Right lobe of liver (tissue), 4 donors: ENCODE results near the gene GINM1.

Experiments used
- POLR2A ChIP-seq: fragments of 450-650 bp; IDR thresholded peaks from one replicate; pipeline ENCODE4 v1.6.1; 2017; ENCODE audit warnings: antibody characterized with exemption, mild to moderate bottlenecking
- TF ChIP-seq, protein P1 (sequence below), 4 donors: fragments of 200-600 bp in 3 of 4; fragments of 450-650 bp in 1 of 4; IDR thresholded peaks; one replicate each; pipeline versions ENCODE4 v1.5.1 to v1.8.0; 2016 to 2022; ENCODE audit warnings: antibody characterized with exemption in 4 of 4, mild to moderate bottlenecking in 2 of 4
- donor health status: DM: no; HTN: no; CAD: no.
- donor health status: DM: no; HTN: no; CAD: no.
- donor health status: DM: no; HTN: yes; CAD: no.

DNA sequence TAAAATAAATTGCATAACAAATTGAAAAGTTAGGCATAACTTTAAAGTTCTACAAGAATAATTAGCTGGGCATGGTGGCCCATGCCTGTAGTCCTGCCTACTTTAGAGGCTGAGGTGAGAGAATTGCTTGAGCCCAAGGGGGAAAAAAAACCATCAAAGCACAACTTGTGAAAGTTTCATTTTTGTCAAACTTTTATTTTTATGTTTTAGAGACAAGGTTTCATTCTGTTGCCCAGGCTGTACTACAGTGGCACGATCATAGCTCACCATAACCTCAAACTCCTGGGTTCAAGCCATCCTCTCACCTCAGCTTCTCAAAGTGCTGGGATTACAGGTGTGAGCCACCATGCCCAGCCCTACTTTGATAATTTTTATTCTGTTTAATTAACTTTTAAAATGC is 68.1 kb downstream of the GINM1 start:
- TF ChIP-seq, protein P1, sequence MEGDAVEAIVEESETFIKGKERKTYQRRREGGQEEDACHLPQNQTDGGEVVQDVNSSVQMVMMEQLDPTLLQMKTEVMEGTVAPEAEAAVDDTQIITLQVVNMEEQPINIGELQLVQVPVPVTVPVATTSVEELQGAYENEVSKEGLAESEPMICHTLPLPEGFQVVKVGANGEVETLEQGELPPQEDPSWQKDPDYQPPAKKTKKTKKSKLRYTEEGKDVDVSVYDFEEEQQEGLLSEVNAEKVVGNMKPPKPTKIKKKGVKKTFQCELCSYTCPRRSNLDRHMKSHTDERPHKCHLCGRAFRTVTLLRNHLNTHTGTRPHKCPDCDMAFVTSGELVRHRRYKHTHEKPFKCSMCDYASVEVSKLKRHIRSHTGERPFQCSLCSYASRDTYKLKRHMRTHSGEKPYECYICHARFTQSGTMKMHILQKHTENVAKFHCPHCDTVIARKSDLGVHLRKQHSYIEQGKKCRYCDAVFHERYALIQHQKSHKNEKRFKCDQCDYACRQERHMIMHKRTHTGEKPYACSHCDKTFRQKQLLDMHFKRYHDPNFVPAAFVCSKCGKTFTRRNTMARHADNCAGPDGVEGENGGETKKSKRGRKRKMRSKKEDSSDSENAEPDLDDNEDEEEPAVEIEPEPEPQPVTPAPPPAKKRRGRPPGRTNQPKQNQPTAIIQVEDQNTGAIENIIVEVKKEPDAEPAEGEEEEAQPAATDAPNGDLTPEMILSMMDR (IDR thresholded peaks at IDR 0.05): no peak
- no peak for TF ChIP-seq POLR2A
